T-cell (primary cell): ENCODE measurements around the gene EDIL3. TPM values are rescaled to one million over a fixed set of nuclear protein-coding genes. Genes with fewer than 3 reads are reported as not detected.

Source experiments
- ATAC-seq, 4 experiments: fragments of 200-7000 bp in 3 of 4; fragments of 150-1000 bp in 1 of 4; cut with Tn5 transposase; replicated peaks in 1 of 4; 1 replicate in 3 of 4; 2 replicates in 1 of 4; pipeline ENCODE4 v1.10.0; 2021; ENCODE audit warnings: moderate library complexity in 3 of 4, mild to moderate bottlenecking in 2 of 4, moderate number of reproducible peaks in 1 of 4
- CTCF ChIA-PET, 2 donors: fragments of 300-600 bp; sonication (Branson Sonifier 250); formaldehyde crosslinking; loops; one replicate each; lab custom pipeline; 2022; ENCODE audit warnings: antibody characterized with exemption in 2 of 2; lab: Charles Lee
- POLR2A ChIA-PET, 2 donors: fragments of 300-600 bp; sonication (Branson Sonifier 250); formaldehyde crosslinking; loops; one replicate each; lab custom pipeline; 2022; ENCODE audit warnings: antibody characterized with exemption in 2 of 2; lab: Charles Lee
- DNase-seq, 35 experiments: peaks; one replicate each; pipeline versions ENCODE4 v3.0.0 to v3.0.0-alpha.2; 2013 to 2023
- H3K27ac ChIP-seq: one replicate; pipeline ENCODE4 v1.5.1; 2013; ENCODE audit warnings: low read length
- H3K27me3 ChIP-seq, 2 experiments: replicated peaks in 1 of 2; 1 replicate in 1 of 2; 2 replicates in 1 of 2; pipeline versions ENCODE4 v1.6.1 to v1.7.0; 2013; ENCODE audit warnings: low read length in 1 of 2, mixed read lengths in 1 of 2; ENCODE audit not compliant: control insufficient read depth in 2 of 2, insufficient read depth in 2 of 2; ENCODE audit errors: extremely low read depth in 1 of 2
- H3K36me3 ChIP-seq, 2 donors: 1 replicate in 1 of 2; 2 replicates in 1 of 2; pipeline versions ENCODE4 v1.6.1 to v1.7.0; 2013; ENCODE audit warnings: low read length in 1 of 2; ENCODE audit not compliant: control insufficient read depth in 2 of 2, insufficient read depth in 1 of 2; ENCODE audit errors: extremely low read depth in 1 of 2
- H3K4me1 ChIP-seq, 2 experiments: 1 replicate in 1 of 2; 2 replicates in 1 of 2; pipeline versions ENCODE4 v1.6.1 to v1.7.0; 2013; ENCODE audit warnings: low read length in 2 of 2, mixed read lengths in 1 of 2; ENCODE audit not compliant: insufficient read depth in 2 of 2, control insufficient read depth in 1 of 2; ENCODE audit errors: extremely low read depth in 1 of 2
- H3K4me3 ChIP-seq, 2 donors: 1 replicate in 1 of 2; 2 replicates in 1 of 2; pipeline versions ENCODE4 v1.5.1 to v1.7.0; 2013; ENCODE audit warnings: mild to moderate bottlenecking in 2 of 2, low read length in 1 of 2, moderate library complexity in 1 of 2; ENCODE audit not compliant: control insufficient read depth in 1 of 2; ENCODE audit errors: extremely low read depth in 1 of 2
- H3K9me3 ChIP-seq: 2 replicates; pipeline ENCODE4 v1.7.0; 2013
- H3K27ac Mint-ChIP-seq, 2 donors: one replicate each; pipeline ENCODE4 v1.8.0; 2020 to 2021; ENCODE audit warnings: mild to moderate bottlenecking in 2 of 2, mixed read lengths in 2 of 2
- H3K27me3 Mint-ChIP-seq, 2 donors: one replicate each; pipeline ENCODE4 v1.8.0; 2021 to 2022; ENCODE audit warnings: mixed read lengths in 2 of 2
- H3K36me3 Mint-ChIP-seq: one replicate; pipeline ENCODE4 v1.8.0; 2021; ENCODE audit warnings: mixed read lengths
- H3K4me1 Mint-ChIP-seq, 3 donors: one replicate each; pipeline ENCODE4 v1.8.0; 2020 to 2022; ENCODE audit warnings: mixed read lengths in 3 of 3, mild to moderate bottlenecking in 1 of 3
- H3K4me3 Mint-ChIP-seq, 3 donors: one replicate each; pipeline ENCODE4 v1.8.0; 2020 to 2022; ENCODE audit warnings: mild to moderate bottlenecking in 3 of 3, mixed read lengths in 3 of 3, moderate library complexity in 3 of 3
- H3K9me3 Mint-ChIP-seq, 3 donors: one replicate each; pipeline ENCODE4 v1.8.0; 2020 to 2022; ENCODE audit warnings: mixed read lengths in 3 of 3
- WGBS: methylation state at CpG from one replicate; pipeline ENCODE4 v1.1.5; 2013; ENCODE audit warnings: missing lambda C conversion rate; ENCODE audit not compliant: insufficient coverage; 5-methylcytosine and 5-hydroxymethylcytosine counted together
- total RNA-seq, 35 experiments: library from RNA in 6 of 35; stranded (reverse) in 6 of 35; fragments of 120-200 nt in 1 of 35; gene quantifications; one replicate each; pipeline versions ENCODE4 v1.2.1 to v1.2.4 and lab custom pipeline; 2013 to 2026

The EDIL3 gene
- total RNA-seq, 5 donors from 2014 or later (not counting 1 experiment from before 2014, with no cell fraction given), result 0.07 to 0.18 (median 0.16) TPM; not detected in 2

- ATAC-seq (no peak), DNase-seq (no peak)
- Mint-ChIP-seq H3K4me1 (no peaks in the 10 kb centered on the region), H3K36me3 (no peaks in the 10 kb centered on the region), H3K9me3 (no peaks in the 10 kb centered on the region), H3K4me3 (no peak overlapping the region), H3K27me3 (no peaks in the 10 kb centered on the region), H3K27ac (no peak overlapping the region)
- ChIA-PET CTCF (no interaction called here), POLR2A (no interaction called here)
- no peak overlapping the region for H3K27ac ChIP-seq
- H3K4me3 ChIP-seq, result no peak overlapping the region
- no peaks in the 10 kb centered on the region for H3K4me1 ChIP-seq
- no peaks in the 10 kb centered on the region for H3K27me3 ChIP-seq
- H3K9me3 ChIP-seq, result no peaks in the 10 kb centered on the region
- 42% methylated on average over 2 of the region's 6 CpGs for WGBS
- H3K36me3 ChIP-seq, result no peaks in the 10 kb centered on the region
These were observed 179.9 kb downstream of the EDIL3 start for GRCh38 chr5:84204772-84205171.

DNA sequence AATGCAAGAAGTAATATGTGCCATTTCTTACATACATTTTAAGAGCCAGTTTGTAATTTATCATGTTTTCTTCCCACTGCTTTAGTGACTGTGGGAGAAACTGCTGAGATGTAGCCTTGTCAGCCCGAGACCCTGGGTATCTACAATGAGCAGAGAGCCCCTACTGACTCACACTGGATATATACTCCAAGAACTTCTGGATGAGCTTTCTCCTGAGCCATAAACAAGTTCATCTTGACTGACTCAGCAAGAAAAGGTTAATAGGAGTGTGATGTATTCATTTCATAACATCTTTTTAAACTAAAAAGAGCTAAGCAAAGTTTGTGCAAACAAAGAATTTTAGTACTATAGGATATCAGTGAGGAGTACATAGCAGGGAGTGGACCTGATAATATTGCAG is 182.5 kb downstream of the EDIL3 start:
- Histone ChIP-seq H3K4me1 (no peaks in the 10 kb centered on the region), H3K36me3 (no peaks in the 10 kb centered on the region), H3K27ac (no peak overlapping the region), H3K27me3 (no peaks in the 10 kb centered on the region), H3K4me3 (no peak overlapping the region), H3K9me3 (no peaks in the 10 kb centered on the region)
- DNase-seq (no peak), ATAC-seq (no peak)
- CTCF ChIA-PET, result no interaction called here
- Mint-ChIP-seq H3K27ac (no peak overlapping the region), H3K4me3 (no peak overlapping the region), H3K9me3 (peaks cover 0 to under 1% (median 0%) of the 10 kb centered on the region in 3 donors), H3K4me1 (no peaks in the 10 kb centered on the region), H3K36me3 (no peaks in the 10 kb centered on the region), H3K27me3 (no peaks in the 10 kb centered on the region)
- no CpG with 5 or more reads among the region's 1 CpG for WGBS
- POLR2A ChIA-PET, result no interaction called here

GRCh38 chr5:84197538-84197937 is 187.1 kb downstream of the EDIL3 start:
- ATAC-seq (no peak), DNase-seq (no peak)
- H3K9me3 ChIP-seq, result no peaks in the 10 kb centered on the region
- H3K4me1 ChIP-seq, result no peaks in the 10 kb centered on the region
- H3K4me3 ChIP-seq, result no peak overlapping the region
- ChIA-PET CTCF (no interaction called here), POLR2A (no interaction called here)
- no CpG with 5 or more reads among the region's 2 CpGs for WGBS
- no peak overlapping the region for H3K4me3 Mint-ChIP-seq
- H3K36me3 ChIP-seq, result no peaks in the 10 kb centered on the region
- peaks cover 0 to 4% (median 0%) of the 10 kb centered on the region in 3 donors for H3K9me3 Mint-ChIP-seq
- no peaks in the 10 kb centered on the region for H3K36me3 Mint-ChIP-seq
- H3K27ac ChIP-seq, result no peak overlapping the region
- H3K27ac Mint-ChIP-seq, result no peak overlapping the region
- H3K4me1 Mint-ChIP-seq, result no peaks in the 10 kb centered on the region
- no peaks in the 10 kb centered on the region for H3K27me3 Mint-ChIP-seq
- no peaks in the 10 kb centered on the region for H3K27me3 ChIP-seq

DNA sequence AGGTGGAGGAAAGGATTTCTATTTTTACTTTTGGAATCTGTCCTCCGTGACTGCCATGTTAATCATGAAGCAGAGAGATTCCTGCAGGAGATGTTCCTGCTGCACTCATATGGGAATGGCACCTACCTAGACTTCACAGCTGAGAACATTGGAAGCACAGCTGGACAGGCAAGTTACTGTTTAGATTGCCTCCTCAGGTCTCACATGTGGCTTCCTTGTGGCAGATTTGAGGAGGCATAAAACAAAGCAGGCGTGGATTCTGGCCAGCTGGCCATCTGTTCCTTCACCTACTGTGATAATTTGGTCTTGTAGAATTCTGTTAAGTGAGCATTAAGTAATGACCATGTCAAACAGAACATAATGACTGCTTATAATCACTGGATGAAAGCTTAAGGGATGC is 193.4 kb downstream of the EDIL3 start:
- ATAC-seq (no peak), DNase-seq (no peak)
- no peaks in the 10 kb centered on the region for H3K4me1 ChIP-seq
- no peak overlapping the region for H3K4me3 Mint-ChIP-seq
- ChIA-PET CTCF (no interaction called here), POLR2A (interaction anchor here in 1 of 2 donors (0.6 kb wide), 1 partner anchor 112 kb away, joined by 3 read pairs; no protein-coding TSS in a partner anchor)
- no peaks in the 10 kb centered on the region for H3K4me1 Mint-ChIP-seq
- 83% methylated on average over 1 of the region's 2 CpGs for WGBS
- H3K27ac ChIP-seq, result no peak overlapping the region
- H3K36me3 ChIP-seq, result no peaks in the 10 kb centered on the region
- no peaks in the 10 kb centered on the region for H3K27me3 Mint-ChIP-seq
- H3K27ac Mint-ChIP-seq, result no peak overlapping the region
- no peaks in the 10 kb centered on the region for H3K9me3 Mint-ChIP-seq
- H3K9me3 ChIP-seq, result no peaks in the 10 kb centered on the region
- H3K36me3 Mint-ChIP-seq, result no peaks in the 10 kb centered on the region
- H3K4me3 ChIP-seq, result no peak overlapping the region
- no peaks in the 10 kb centered on the region for H3K27me3 ChIP-seq

GRCh38 chr5:84184857-84185256 is 199.8 kb downstream of the EDIL3 start:
- CTCF ChIA-PET, result no interaction called here
- H3K27ac Mint-ChIP-seq, result no peak overlapping the region

DNA sequence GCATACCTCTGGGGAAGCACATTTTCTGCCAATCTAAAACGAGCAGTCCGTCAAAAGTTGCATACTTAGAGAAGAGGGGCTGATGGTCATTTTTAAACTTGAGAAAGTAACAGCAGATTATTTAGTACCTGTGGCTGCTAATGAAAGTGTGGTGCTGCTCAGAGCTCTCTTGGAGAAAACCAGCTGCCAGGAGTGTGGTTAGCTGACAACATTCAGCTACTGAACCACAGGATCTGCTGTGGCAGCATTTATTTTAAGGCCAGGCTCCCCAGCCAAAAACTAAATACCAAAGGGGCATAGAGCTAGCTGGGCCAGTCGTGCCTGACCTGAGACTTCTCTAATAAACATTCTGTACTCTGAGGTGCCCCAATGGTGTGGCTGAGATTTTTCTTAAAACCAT is 203.6 kb downstream of the EDIL3 start:
- H3K4me1 ChIP-seq, result no peaks in the 10 kb centered on the region
- Mint-ChIP-seq H3K36me3 (no peaks in the 10 kb centered on the region), H3K9me3 (peaks cover 0 to 5% (median 2%) of the 10 kb centered on the region in 3 donors), H3K4me1 (no peaks in the 10 kb centered on the region), H3K4me3 (no peak overlapping the region), H3K27ac (no peak overlapping the region), H3K27me3 (no peaks in the 10 kb centered on the region)
- CTCF ChIA-PET, result no interaction called here
- whole genome bisulfite sequencing, result 20% methylated on average over 1 of the region's 3 CpGs
- H3K9me3 ChIP-seq, result no peaks in the 10 kb centered on the region
- H3K36me3 ChIP-seq, result no peaks in the 10 kb centered on the region
- no peak for ATAC-seq
- H3K27me3 ChIP-seq, result no peaks in the 10 kb centered on the region
- H3K27ac ChIP-seq, result no peak overlapping the region
- H3K4me3 ChIP-seq, result no peak overlapping the region
- no peak for DNase-seq
- POLR2A ChIA-PET, result no interaction called here

More at GRCh38 chr5:84184857-84185256, 199.8 kb downstream of the EDIL3 start:
- no peaks in the 10 kb centered on the region for H3K4me1 Mint-ChIP-seq
- no peaks in the 10 kb centered on the region for H3K36me3 Mint-ChIP-seq
- DNase-seq (no peak), ATAC-seq (no peak)
- Histone ChIP-seq H3K4me3 (no peak overlapping the region), H3K36me3 (no peaks in the 10 kb centered on the region), H3K27me3 (no peaks in the 10 kb centered on the region), H3K9me3 (no peaks in the 10 kb centered on the region), H3K4me1 (no peaks in the 10 kb centered on the region), H3K27ac (no peak overlapping the region)
- POLR2A ChIA-PET, result no interaction called here
- no peaks in the 10 kb centered on the region for H3K27me3 Mint-ChIP-seq
- no peak overlapping the region for H3K4me3 Mint-ChIP-seq
- H3K9me3 Mint-ChIP-seq, result peaks cover 0 to 5% (median 2%) of the 10 kb centered on the region in 3 donors
- no CpG with 5 or more reads among the region's 1 CpG for whole genome bisulfite sequencing

DNA sequence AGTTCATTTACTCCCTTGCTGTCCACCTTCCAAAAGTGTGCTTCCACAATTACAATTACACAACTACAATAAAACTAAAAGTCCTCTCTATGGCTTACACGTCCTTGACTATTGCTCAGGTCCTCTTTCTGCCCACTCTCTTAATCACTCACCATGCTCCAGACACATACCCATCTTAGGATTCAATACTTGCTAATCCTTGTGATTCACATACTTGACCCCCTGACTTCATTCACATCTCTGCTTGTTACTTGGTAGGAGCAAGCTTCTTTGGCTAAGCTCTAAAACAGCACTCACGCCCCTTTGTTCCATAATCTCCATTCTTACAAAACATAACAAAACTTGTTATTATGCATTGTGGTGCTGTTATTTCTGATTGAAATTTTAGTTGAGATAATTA is 215.8 kb downstream of the EDIL3 start:
- no peaks in the 10 kb centered on the region for H3K36me3 Mint-ChIP-seq
- H3K9me3 ChIP-seq, result no peaks in the 10 kb centered on the region
- no peak overlapping the region for H3K4me3 Mint-ChIP-seq
- 50% methylated on average over 1 of the region's 2 CpGs for WGBS
- H3K4me3 ChIP-seq, result no peak overlapping the region
- H3K36me3 ChIP-seq, result no peaks in the 10 kb centered on the region
- H3K9me3 Mint-ChIP-seq, result peaks cover 0 to 2% (median 0%) of the 10 kb centered on the region in 3 donors
- DNase-seq (no peak), ATAC-seq (no peak)
- CTCF ChIA-PET, result no interaction called here
- POLR2A ChIA-PET, result no interaction called here
- no peak overlapping the region for H3K27ac Mint-ChIP-seq
- no peaks in the 10 kb centered on the region for H3K27me3 ChIP-seq
- H3K27ac ChIP-seq, result no peak overlapping the region
- H3K4me1 Mint-ChIP-seq, result no peaks in the 10 kb centered on the region
- H3K4me1 ChIP-seq, result no peaks in the 10 kb centered on the region
- H3K27me3 Mint-ChIP-seq, result no peaks in the 10 kb centered on the region
